Neural crest cell (in vitro differentiated cells): ENCODE measurements around the gene KRTAP9-3. TPM values are rescaled to one million over a fixed set of nuclear protein-coding genes. Genes with fewer than 3 reads are reported as not detected.
"Not testable (repeated sequence)": the region's sequence is repeated elsewhere in the genome, so short reads cannot be mapped to it uniquely, and the experiment has no call there.

Experiments used
- DNase-seq: peaks from one replicate; pipeline ENCODE4 v3.0.0; 2021; ENCODE audit warnings: low read depth, mixed read lengths, low spot score
- H3K27ac Mint-ChIP-seq: one replicate; pipeline ENCODE4 v1.8.0; 2021; ENCODE audit warnings: mild to moderate bottlenecking, mixed read lengths; ENCODE audit not compliant: unreplicated experiment
- H3K27me3 Mint-ChIP-seq: 2 replicates; pipeline ENCODE4 v1.8.0; 2021; ENCODE audit warnings: low read depth, mild to moderate bottlenecking, mixed read lengths
- H3K36me3 Mint-ChIP-seq: 2 replicates; pipeline ENCODE4 v1.8.0; 2021; ENCODE audit warnings: low read depth, mild to moderate bottlenecking, mixed read lengths
- H3K4me1 Mint-ChIP-seq: 2 replicates; pipeline ENCODE4 v1.8.0; 2021; ENCODE audit warnings: mixed read lengths
- H3K4me3 Mint-ChIP-seq: one replicate; pipeline ENCODE4 v1.8.0; 2021; ENCODE audit warnings: mild to moderate bottlenecking, mixed read lengths
- H3K9me3 Mint-ChIP-seq: 2 replicates; pipeline ENCODE4 v1.8.0; 2021; ENCODE audit warnings: mixed read lengths
- CTCF ChIP-seq: fragments of 200-600 bp; sonication (generic); conservative IDR thresholded peaks from 2 replicates; pipeline ENCODE4 v1.5.0; 2021; ENCODE audit warnings: antibody characterized with exemption, mild to moderate bottlenecking
- total RNA-seq: library from RNA; stranded (reverse); gene quantifications from 2 replicates; pipeline ENCODE4 v1.2.1, GENCODE V29; 2021

KRTAP9-3 gene
- total RNA-seq, 1 donor from 2014 or later, result not detected

- H3K27ac Mint-ChIP-seq, result no peak overlapping the region
Observed at GRCh38 chr17:41223821-41224220, 8.4 kb upstream of the KRTAP9-3 start.

GRCh38 chr17:41226051-41226450, 6.2 kb upstream of the KRTAP9-3 start:
- DNase-seq, result no peak
- Mint-ChIP-seq H3K36me3 (no peaks in the 10 kb centered on the region), H3K27me3 (peaks cover 34% of the 10 kb centered on the region), H3K4me3 (no peak overlapping the region), H3K4me1 (peaks cover 4% of the 10 kb centered on the region), H3K9me3 (no peaks in the 10 kb centered on the region), H3K27ac (no peak overlapping the region)
- TF ChIP-seq CTCF, result no peak

More at GRCh38 chr17:41223821-41224220, 8.4 kb upstream of the KRTAP9-3 start:
- no peak for TF ChIP-seq CTCF
- Mint-ChIP-seq H3K4me1 (peaks cover 4% of the 10 kb centered on the region), H3K9me3 (peaks cover 8% of the 10 kb centered on the region), H3K4me3 (no peak overlapping the region), H3K36me3 (peaks cover 3% of the 10 kb centered on the region), H3K27me3 (peaks cover 28% of the 10 kb centered on the region)
- DNase-seq, result no peak

GRCh38 chr17:41226598-41227095, 5.6 kb upstream of the KRTAP9-3 start, which contains the start of gene KRTAP9-2:
Gene KRTAP9-2 (plus strand): TSS chr17:41226648. CDS start chr17:41226655, 7 bp downstream.
- not testable (repeated sequence) for H3K27ac Mint-ChIP-seq, H3K36me3 Mint-ChIP-seq, H3K4me3 Mint-ChIP-seq, H3K4me1 Mint-ChIP-seq, DNase-seq, H3K9me3 Mint-ChIP-seq
- peaks cover 33% of the 10 kb centered on the region for H3K27me3 Mint-ChIP-seq

GRCh38 chr17:41230094-41230493, 2.2 kb upstream of the KRTAP9-3 start:
- no peak overlapping the region for H3K27ac Mint-ChIP-seq
- no peaks in the 10 kb centered on the region for H3K4me1 Mint-ChIP-seq

GRCh38 chr17:41231731-41232130, 518 bp upstream of the KRTAP9-3 start:
- TF ChIP-seq CTCF, result no peak
- H3K36me3 Mint-ChIP-seq, result no peaks in the 10 kb centered on the region
- H3K9me3 Mint-ChIP-seq, result no peaks in the 10 kb centered on the region
- no peak overlapping the region for H3K4me3 Mint-ChIP-seq
- H3K27me3 Mint-ChIP-seq, result peaks cover 65% of the 10 kb centered on the region
- H3K27ac Mint-ChIP-seq, result no peak overlapping the region
- no peaks in the 10 kb centered on the region for H3K4me1 Mint-ChIP-seq
- DNase-seq, result no peak

More at GRCh38 chr17:41230094-41230493, 2.2 kb upstream of the KRTAP9-3 start:
- H3K9me3 Mint-ChIP-seq, result no peaks in the 10 kb centered on the region
- peaks cover 51% of the 10 kb centered on the region for H3K27me3 Mint-ChIP-seq
- no peak for DNase-seq
- no peaks in the 10 kb centered on the region for H3K36me3 Mint-ChIP-seq
- no peak for TF ChIP-seq CTCF
- H3K4me3 Mint-ChIP-seq, result no peak overlapping the region

GRCh38 chr17:41237116-41237515, 4.9 kb downstream of the KRTAP9-3 start:
- H3K27me3 Mint-ChIP-seq, result peaks cover 67% of the 10 kb centered on the region
- not testable (repeated sequence) for H3K4me3 Mint-ChIP-seq, H3K27ac Mint-ChIP-seq, H3K9me3 Mint-ChIP-seq, DNase-seq, H3K4me1 Mint-ChIP-seq, H3K36me3 Mint-ChIP-seq

GRCh38 chr17:41237949-41238437, 5.7 kb downstream of the KRTAP9-3 start, which contains the start of gene KRTAP9-8:
Gene KRTAP9-8 (plus strand): TSS chr17:41237999. CDS start chr17:41238052, 53 bp downstream.
- not testable (repeated sequence) for H3K4me1 Mint-ChIP-seq, H3K27ac Mint-ChIP-seq, DNase-seq, H3K36me3 Mint-ChIP-seq, H3K9me3 Mint-ChIP-seq, H3K4me3 Mint-ChIP-seq
- peaks cover 69% of the 10 kb centered on the region for H3K27me3 Mint-ChIP-seq

GRCh38 chr17:41246995-41247787, 14.9 kb downstream of the KRTAP9-3 start:
- H3K27me3 Mint-ChIP-seq, result peaks cover 78% of the 10 kb centered on the region
- not testable (repeated sequence) for H3K4me3 Mint-ChIP-seq, DNase-seq, H3K27ac Mint-ChIP-seq, H3K9me3 Mint-ChIP-seq, H3K4me1 Mint-ChIP-seq, H3K36me3 Mint-ChIP-seq

- H3K27ac Mint-ChIP-seq, H3K4me1 Mint-ChIP-seq, H3K4me3 Mint-ChIP-seq, H3K36me3 Mint-ChIP-seq, H3K9me3 Mint-ChIP-seq, DNase-seq: not testable (repeated sequence)
- peaks cover 83% of the 10 kb centered on the region for H3K27me3 Mint-ChIP-seq
Observed at GRCh38 chr17:41249637-41250240, 17.5 kb downstream of the KRTAP9-3 start, which contains the start of gene KRTAP9-4. Gene KRTAP9-4 (plus strand): TSS chr17:41249687. CDS start chr17:41249721, 34 bp downstream.
